HG03095 (cell line): ENCODE data around the gene SLC7A4.
"Not testable (repeated sequence)": the region's sequence is repeated elsewhere in the genome, so short reads cannot be mapped to it uniquely, and the experiment has no call there.

Experiments used
- ATAC-seq: cut with Tn5 transposase; IDR thresholded peaks from one replicate; pipeline ENCODE4 v1.9.1; 2021; ENCODE audit warnings: moderate library complexity; ENCODE audit not compliant: unreplicated experiment

Gene SLC7A4

DNA sequence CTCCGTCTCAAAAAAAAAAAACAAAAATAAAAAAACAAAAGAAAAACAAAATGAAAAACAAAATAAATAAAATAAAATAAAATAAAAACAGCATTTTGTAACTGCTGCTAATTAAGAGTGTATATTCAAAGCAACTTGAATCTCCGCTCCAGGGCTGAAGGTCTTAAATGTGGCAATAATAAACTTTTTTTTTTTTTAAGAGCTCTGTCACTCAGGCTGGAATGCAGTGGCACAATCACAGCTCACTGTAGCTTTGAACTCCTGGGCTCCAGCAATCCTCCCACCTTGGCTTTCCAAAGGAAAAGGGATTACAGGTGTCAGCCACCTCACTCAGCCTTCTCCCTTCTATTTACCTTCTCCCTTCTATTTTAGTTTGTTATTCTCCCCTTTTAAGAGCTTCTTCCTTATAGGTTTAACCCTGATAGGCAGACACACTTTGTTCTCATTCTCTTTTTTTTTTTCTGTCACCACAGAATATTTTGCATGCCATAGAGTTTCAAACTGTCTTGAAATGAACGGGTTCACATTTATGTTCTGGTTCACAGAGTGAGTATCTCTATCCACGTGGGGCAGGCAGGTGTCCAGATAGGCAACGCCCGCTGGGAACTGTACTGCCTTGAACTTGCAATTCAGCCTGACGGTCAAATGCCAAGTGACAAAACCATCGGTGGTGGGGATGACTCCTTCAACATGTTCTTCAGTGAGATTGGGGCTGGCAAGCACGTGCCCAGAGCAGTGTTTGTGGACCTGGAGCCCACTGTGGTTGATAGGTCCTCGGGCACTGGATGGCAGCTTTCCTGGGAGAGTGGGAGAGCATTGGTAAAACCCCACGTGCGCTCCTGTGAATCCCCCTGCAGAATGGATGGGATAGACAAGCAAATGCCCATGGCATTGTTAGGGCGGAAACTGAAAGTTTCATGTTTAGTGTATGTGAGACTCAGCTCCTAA, 32.8 kb upstream of the SLC7A4 start:
- no peak for ATAC-seq

DNA sequence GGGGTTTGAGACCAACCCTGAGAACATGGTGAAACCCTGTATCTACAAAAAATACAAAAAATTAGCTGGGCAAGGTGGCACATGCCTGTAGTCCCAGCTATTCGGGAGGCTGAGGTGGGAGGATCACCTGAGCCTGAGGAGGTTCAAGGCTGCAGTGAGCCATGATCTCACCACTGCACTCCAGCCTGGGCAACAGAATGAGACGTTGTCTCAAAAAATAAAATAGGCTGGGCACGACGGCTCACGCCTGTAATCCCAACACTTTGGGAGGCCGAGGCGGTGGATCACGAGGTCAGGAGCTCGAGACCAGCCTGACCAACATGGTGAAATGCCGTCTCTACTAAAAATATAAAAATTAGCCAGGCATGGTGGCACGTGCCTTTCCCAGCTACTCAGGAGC, 32.1 kb upstream of the SLC7A4 start:
- ATAC-seq, result not testable (repeated sequence)

DNA sequence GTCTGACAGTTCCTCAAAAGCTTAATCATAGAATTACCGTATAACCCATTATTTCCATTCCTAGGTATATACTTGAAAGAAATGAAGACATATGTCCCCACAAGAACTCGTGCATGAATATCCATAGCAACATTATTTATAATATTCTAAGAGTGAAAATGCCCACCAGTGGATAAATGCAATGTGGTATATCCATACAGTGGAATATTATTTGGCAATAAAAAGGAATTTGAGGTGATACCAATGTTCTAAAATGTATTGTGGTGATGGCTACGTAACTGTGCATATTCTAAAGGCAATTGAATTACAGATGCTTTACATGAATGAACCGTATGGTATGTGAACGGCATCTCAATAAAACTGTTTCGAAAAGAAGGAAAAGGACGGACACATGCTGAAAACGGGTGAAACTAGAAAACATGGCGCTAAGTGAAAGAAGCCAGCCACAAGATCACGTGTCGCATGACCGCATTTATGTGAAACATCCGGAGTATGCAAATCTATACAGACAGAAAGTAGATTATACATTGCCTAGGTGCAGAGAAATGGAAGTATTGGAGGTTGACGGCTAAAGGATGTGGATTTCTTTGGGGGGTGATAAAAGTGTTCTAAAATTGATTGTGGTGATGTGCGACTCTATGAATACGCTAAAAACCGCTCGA, 29.4 kb upstream of the SLC7A4 start:
- ATAC-seq, result not testable (repeated sequence)

DNA sequence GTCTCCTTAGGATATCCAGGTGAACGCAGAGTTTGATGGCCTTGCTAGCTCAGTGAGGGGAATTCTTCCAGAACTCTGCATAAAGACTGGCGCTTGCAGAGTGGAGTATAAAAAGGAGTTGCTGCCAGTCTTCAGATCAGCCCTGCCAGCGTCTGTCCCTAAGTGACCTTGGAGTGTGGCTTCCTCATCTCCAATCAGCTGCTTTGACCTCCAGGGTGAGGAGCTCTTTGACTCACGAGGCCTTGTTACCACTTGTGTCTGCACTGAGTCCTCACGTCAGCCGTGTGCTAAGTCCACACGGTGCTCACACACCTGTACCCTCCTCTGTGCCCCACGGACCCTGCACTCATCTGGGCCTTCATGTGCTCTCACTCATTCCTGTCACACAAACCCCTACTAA, 28.0 kb upstream of the SLC7A4 start:
- ATAC-seq, result not testable (repeated sequence)

DNA sequence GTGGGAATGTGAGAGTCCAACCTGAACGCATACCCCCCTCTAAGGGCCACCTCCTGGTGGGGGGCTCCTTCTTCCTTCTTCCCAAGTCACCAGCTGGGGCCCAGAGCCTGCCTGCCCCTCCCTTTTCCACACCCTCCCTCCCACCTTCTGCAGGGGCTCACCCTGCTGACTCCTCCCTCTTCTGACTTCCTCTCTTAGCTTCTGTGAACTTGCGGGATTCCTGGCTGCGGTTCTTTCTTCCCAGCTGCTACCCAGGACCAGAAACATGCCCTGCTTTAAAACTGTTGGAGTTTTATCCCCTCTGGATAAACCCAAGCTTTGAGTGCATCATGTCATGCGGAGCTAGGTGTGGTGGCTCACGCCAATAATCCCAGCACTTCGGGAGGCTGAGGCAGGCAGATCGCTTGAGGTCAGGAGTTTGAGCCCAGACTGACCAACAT, 23.5 kb upstream of the SLC7A4 start:
- ATAC-seq, result no peak

DNA sequence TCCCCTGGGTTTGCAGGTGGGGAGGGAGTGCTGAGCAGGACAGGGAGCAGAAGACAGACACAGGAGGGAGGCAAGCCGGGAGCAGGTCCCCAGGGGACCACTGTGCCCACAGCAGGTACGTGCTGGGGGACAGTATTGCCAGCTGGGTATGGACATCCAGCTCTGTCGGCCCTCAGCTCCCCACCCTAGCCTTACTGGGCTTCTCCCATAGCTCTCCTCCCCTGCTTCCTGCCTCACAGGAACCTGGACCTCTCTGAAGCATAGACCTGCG, 23.1 kb upstream of the SLC7A4 start:
- no peak for ATAC-seq

DNA sequence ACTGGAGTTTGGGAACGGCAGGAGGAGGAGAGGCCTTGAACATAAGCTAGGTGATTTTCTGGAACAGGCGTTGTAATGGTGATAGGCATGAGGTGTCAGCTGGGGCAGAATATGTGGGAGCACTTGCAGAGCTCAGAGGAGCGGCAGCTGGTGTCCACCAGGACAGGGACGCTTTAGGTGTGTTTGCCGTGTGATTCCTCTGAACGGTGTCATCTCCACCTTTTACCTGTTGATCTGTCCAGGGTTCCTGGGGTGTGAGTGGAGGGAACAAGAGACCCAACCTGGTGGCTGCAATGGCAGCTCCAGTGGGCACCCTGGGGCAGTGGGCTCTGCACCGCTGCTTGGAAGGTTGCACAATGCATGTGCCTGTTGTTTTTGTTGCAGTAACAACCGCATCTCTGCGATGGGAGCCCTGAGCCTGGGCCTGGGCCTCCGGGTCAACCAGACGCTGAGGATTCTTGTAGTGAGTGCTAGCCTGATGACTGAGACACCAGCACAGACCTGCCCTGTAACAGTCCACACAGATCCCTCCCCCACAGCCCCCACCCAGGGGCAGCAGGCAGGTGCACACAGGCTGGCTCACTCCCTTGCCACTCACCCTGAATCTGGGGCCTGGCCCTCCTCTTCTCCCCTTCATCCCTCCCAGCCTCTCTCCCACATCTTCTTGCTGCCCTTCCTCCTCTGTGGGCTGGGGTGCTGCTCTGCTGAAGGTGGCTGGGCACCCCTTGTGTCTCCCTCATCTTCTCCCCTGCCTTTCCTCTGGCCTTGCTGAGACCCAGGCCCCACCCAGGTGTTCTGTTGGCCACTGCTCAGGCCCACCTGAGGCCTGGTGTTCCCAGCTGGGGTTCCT, 22.6 kb upstream of the SLC7A4 start:
- ATAC-seq, result no peak

DNA sequence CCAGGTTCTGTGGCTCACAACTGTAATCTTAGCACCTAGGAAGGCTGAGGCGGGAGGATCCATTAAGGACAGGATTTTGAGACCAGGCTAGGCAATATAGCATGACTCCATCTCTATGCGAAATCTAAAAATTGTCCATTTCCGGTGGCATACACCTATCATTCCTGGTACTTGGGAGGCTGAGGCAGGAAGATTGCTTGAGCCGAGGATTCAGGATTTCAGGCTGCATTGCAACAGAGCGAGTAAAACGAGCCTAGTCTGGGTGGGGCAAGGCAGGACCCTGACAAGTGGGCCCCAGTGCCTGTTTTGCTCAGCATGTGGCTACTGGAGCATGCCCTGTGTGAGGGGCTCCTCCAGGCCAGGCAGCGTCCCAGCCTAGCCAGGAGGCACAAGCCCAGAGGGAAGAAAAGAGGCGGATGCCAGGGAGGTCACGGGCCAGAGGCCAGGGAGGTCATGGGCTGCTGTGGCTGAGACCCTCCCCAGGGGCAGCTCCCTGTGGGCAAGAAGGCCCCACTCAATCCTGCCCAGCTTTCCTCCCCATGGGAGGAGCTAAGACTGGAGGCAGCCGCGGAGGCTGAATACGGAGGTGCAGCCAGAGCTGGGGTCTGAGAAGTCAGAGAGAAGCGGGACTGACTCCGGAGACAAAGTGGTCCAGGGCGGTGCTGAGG, 21.8 kb upstream of the SLC7A4 start:
- no peak for ATAC-seq

DNA sequence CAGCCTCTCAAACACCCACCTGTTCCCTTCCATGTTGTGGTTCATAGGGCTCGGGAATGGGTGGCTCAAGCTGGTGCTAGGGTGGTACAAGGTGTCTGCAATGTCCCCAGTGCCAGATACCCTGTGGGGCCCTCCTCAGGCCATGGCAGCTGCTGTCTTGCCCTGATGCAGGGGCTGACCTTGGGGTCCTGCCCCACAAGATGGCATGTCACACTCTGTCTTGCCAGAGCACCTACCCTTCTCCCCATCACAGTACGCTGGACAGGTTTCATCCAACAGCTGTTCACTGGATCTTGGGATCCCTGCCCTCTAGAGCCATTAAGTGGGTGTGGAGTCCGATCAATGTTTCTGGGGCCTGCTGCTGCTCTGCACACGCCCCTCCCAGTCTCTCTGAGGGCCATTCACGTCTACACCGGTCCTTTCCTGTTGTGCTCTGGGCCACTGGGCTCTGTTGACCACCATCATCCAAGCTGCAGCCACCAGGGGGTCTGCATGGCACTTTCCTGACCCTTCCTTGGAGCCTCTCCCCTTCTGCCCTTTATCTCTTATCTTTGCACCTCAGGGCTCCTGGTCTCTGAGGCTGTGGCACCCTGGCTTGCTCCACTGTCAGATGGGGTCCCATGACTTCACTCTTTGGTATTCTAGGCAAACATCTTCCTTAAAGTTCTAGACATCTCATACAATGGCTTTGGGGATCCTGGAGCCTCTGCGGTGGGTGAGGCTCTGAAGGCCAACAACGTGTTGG, 20.5 kb upstream of the SLC7A4 start:
- no peak for ATAC-seq

DNA sequence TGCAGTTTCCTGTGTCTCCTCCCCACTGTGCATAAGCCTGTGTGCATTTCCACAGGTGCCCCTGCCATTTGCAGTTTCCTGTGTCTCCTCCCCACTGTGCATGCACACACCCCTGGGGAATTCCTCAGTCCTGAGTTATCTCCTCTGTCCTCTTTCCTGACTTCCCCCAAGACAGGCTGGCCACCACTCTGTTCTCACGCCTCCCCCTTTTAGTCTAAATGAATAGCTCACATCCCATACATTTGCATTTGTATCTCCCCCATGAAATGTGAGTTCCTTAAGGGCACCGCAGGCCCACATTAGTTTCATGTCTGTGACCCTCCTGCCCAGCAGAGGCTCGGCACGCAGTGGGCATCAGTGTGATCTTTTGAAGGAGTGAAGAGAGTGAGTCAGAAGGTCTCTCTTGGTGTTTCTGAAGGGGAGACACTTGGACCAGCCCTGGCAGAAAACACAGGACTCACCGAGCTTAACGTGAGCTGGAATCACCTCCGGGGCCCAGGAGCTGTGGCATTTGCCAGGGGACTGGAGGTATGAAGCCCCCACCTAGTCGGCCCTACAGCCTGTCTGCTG, 19.6 kb upstream of the SLC7A4 start:
- ATAC-seq, result no peak

DNA sequence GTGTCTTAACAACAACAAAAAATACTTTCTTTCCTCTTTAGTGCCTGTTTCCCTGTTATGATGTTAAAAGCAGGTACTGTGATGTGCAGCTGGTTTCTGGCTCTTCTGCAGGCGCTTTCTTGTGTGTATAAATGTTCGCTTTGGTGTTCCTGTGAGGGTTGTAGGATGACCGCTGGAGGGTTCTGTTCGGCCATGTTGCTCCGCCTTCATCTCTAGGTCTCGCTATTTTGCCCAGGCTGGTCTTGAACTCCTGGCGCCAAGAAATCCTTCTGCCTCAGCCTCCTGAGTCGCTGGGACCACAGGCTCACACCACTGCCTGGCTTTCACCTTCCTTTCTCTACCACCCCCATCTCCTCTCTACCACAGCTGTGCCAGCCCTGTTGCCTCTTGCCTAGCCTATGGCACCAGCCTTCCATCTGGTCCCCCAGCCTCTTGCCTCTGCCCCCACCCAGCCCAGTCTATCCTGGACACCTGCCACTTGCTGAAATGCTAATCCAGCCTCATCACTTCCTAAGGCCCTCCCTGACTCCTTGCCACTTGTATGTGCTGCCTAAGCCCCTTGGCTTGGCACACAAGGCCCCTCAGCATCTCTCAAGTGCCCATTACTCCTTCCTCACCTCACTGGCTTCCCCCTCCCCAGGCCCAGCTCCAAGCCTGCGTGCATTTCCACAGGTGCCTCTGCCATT, 18.9 kb upstream of the SLC7A4 start:
- ATAC-seq, result no peak

DNA sequence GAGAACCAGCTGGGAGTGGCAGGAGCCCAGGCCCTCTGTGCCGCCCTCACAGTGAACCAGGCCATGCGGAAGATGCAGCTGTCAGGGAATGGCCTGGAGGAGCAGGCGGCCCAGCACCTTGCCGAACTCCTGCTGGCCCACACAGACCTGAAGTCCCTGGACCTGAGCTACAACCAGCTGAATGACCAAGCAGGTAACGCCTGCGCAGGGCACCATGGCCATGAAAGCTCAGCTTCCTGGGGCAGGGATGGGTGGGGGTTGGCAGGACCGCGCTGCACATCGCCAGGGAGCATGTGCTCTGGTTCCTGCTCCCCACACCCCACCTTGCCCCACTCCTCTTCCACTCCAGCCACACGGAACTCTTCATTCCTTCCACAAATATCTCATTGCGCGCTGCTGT, 16.6 kb upstream of the SLC7A4 start:
- not testable (repeated sequence) for ATAC-seq

DNA sequence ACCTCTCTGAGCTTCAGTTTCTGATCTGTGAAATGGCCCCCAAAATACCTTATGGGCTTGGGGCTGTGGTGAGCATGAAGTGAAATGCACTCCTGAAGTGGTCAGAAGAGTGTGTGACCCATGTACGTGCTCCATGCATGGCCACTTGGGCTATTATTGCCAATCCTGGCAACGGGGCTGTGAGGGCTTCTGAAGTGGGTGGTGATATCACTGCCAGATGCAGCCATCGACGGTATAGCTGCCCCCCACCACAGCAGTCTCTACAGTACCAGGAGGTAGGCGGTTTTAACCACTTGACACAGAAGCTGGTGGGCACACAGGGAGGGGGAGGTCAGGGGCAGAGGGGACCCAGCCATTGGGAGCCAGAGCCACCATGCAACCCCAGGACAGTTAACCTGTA, 16.1 kb upstream of the SLC7A4 start:
- not testable (repeated sequence) for ATAC-seq

DNA sequence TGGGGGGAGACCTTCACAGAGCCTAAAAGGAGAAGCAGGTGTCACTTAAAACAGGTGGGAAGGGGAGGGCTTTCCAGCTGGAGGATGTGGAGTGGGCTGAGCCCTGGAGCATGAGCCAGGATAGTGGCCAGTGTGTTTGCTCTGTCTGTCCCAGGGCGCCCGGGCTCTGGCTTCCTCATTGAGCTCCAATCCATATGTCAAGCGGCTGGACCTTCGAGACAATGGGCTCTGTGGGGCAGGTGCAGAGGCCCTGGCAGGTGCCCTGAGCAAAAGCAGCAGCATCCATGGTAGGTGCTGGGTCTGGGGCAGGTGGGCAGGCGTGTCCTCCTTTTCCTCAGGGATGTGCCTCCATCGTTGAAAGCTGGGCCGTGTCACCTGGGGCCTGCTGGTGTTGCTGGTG, 15.4 kb upstream of the SLC7A4 start:
- no peak for ATAC-seq

DNA sequence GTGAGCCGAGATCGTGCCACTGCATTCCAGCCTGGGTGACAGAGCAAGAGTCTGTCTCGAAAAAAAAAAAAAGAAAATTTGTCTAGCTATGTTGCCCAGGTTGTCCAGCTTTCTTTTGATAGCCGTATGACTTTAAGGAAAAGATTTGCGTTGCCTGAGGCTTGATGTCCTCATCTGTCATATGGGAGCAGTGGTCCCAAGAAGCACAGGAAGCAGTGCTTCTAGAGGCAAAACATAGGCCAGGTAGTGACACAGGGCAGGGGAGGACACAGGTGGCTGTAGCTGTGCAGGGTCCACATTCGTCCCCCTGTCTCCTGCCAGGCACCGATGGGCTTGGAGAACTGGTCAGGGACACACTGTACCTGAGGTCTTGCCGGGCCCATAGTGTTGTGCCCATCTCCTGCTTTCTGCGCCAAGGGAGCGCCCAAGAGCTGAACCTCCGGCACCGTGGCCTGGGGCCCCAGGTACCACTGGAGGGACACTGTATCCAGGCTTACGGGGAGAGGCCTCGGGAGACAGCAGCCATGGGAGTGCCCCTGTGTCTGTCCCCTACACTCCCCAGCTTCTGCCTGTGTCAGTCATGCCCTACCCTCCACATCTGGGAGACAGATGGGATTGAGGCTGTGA, 14.8 kb upstream of the SLC7A4 start:
- ATAC-seq, result no peak

DNA sequence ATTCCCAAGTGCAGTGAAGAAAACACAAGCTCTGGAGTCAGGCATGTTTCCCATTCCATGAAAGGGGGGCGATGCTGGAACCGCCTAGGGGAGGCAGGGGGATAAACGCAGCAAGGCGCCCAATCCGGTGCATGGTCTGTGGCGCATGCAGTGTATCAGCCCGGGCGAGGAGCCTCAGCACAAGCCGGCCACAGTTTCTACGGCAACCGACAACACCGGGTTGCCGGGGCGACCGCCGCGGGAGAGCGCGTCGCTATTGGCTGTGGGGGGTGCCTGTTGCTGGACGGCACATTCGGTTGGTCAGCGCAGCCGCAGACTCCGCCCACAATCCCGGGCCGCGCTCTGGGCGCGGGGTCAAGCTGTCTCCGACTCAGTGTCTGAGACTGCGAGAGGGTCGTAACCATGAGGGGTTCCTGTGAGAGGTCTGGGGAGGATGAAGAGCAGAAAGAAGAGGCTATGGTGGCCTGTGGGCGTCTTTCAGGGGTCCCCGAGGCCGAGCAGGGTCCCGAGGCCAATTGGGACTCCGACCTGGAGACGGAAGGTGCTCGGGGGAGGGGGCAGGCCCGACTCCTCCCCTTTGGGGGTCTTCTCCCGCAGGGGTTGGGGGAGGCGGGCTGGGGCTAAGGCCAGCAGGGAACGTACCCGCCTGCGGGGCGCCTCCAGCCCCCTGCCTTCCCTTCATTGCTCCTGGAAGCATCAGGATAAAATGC, 13.4 kb upstream of the SLC7A4 start, which contains the start of gene LRRC74B:
Gene LRRC74B (plus strand): TSS at position 362 of the 710 bp plus-strand sequence. CDS start 41 bp downstream, at position 403.
- peak; percentile 78 for ATAC-seq

DNA sequence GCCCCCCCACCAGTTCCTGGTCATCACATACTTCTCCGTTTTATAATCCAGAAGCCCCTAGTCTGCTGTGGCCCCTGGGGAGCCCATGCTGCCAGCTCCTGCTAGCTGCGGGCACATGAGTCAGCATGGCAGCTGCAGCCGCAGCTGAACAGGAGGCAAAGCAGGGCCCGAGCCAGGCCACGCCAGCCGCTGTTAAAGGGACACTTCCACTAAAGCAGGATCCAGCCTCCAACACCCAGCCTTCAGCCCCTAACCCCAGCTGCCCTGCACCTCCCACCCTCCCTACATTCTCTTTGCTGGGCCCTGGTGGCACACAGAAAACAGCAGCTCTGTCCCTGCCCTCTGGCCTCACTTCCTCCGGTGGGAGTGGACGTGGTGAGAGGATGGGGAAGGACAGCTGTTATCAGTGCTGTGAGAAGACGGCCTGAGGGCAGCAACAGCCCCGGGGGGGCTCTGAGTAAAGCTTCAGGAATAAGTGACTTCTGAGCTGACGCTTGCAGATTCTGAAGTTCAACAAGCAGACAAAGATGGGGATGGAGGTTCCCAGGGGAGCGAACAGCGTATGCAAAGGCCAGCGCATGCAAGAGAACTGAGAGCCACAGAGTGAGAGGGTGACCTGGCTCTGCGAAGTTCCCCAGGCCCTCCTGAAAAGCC, 12.7 kb upstream of the SLC7A4 start:
- no peak for ATAC-seq
